Measurements from ENCODE around the gene LMBR1.
A peak's percentile ranks its signal among the peaks of the same experiment; 100 is the strongest.
"Not testable (repeated sequence)": the region's sequence is repeated elsewhere in the genome, so short reads cannot be mapped to it uniquely, and the experiment has no call there.

The LMBR1 gene

GRCh38 chr7:156845379-156846101, 47.4 kb downstream of the LMBR1 start:
- DNase-seq = no peak

- DNase-seq = not testable (repeated sequence)
Observed at GRCh38 chr7:156843582-156843981, 49.4 kb downstream of the LMBR1 start.

- DNase-seq = no peak
Observed at GRCh38 chr7:156843157-156843556, 49.8 kb downstream of the LMBR1 start.

- no peak for DNase-seq
Observed at GRCh38 chr7:156842740-156843140, 50.2 kb downstream of the LMBR1 start.

GRCh38 chr7:156842317-156842716, 50.7 kb downstream of the LMBR1 start:
- DNase-seq = no peak

GRCh38 chr7:156841497-156841896, 51.5 kb downstream of the LMBR1 start:
- no peak for DNase-seq

DNA sequence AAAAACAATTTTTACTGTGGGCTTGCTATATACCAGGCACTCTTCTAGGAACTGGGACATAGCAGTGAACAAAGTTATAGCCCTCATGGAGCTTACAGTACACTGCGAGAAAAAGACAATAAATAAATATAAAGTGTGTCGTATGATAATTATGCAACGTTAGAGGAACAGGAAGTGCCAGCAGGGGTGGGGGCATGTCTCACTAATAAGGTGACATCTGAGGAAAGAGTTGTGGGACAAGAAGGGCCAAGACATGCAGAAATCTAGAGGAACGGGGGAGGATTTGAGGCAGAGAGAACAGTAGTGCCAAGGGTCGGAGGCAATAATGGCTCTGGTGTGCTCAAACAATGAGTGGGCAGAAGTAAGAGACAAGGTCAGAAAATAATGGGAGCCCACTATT, 52.8 kb downstream of the LMBR1 start:
- no peak for DNase-seq

DNA sequence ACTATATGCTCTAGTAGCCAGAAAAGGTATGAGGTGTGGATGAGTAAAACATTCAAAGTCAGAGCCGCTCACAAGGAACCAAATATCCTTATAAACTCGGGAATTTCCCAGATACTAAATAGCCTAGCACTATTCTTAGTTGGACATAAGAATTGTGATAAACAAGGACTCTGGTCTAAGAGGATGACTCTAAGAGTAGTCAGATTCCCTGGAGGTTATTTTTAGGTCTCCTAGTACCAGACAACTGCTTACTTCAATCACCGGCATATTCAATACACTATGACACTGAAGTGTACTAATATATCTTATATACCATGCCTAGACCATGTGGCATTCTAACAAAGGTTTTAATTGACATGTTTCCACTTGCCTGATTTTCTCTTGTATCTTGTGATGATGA, 56.5 kb downstream of the LMBR1 start:
- no peak for DNase-seq

DNA sequence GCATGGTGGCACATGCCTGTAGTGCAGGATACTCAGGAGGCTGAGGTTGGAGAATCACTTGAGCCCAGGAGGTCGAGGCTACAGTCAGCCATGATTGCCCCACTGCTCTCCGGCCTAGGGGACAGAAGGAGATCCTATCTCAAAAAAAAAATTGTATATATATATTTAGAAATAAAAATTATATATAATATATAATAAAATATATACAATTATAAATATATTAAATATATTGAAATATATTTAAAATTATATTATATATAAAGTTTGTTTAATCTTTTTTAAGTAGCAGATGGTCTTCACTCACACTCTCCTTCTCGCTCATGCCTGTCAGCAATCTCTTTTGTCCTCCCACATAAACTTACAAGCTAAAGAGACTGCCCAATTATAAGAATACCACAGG, 58.5 kb downstream of the LMBR1 start:
- DNase-seq = no peak

GRCh38 chr7:156833312-156833711, 59.7 kb downstream of the LMBR1 start:
- no peak for DNase-seq

- DNase-seq = no peak
Observed at GRCh38 chr7:156832195-156832877, 60.6 kb downstream of the LMBR1 start.

DNA sequence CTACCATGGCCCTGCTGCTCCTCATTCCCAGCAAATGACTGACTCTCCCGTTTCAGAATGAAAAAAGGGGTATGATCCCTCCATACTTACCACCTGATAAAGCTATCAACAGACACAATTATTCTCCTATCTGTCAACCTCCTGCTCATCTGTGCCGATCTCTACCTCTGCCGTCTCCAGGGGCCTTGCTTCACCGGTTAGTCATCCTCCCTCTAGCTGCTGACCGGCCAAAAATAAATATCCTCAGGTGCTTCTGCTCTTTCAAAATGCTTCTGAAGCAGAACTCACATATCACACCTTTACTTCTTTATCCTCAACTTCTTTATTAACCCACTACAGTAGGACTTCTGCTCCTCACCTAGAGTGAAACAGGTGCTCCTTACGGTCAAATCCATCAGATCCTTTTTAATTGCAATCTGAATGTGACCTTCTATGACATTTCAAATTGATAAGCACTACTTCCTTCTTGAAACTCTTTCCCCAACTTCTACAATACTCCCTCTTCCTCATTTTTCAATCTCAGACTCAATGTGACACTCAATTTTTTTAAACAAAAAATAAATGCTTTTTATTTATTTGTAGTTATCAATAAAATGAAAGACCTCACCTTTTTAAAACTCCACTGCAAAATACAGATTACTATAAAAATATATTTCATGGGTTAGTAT, 63.2 kb downstream of the LMBR1 start:
- no peak for DNase-seq

DNA sequence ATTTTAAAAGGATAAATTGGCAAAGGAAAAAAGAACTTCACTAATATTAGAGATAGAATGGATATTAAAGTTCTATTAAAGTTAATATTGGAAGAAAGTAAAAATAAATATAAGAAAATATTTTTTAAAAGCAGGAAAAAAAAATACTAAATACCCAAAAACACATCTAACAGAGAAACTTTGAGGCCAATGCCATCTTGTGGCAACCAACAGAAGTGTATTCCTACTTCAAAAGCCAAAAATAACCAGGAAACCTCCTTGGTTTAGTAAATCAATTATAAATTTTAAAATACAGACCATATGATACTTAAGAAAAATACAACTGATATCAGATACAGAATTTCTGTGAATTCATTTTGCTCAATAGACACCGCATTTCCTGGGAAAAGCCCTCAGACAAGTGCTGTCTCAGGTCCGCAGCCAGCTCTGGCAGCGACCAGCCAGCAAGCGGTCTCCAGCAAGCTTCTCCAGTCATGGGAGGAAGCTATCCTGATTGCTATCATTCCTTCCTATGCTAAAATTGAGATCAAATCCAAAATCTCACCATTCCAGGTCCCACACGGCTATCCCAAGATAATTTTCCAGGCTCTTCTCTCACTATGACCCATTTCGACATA, 65.3 kb downstream of the LMBR1 start:
- no peak for DNase-seq

DNA sequence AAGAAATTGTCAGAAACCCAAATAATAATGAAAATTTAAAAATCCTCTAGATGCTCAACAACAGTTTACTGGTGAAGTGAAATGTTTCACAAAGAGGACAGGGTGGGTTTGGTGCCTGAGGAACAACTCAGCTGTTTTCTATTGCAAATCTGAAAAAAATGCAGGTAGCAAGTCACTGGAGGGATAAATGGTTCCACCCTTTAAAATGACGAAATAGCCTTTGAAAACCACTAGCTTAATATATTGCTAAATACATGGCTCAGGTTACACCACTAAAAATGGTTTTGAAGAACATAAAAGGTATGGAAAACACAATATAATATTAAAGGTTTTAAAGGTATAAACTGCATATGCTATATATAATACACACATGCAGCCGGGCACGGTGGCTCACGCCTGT, 69.5 kb downstream of the LMBR1 start:
- DNase-seq = no peak

GRCh38 chr7:156820445-156821063, 72.4 kb downstream of the LMBR1 start:
- DNase-seq = no peak

GRCh38 chr7:156819733-156820295, 73.2 kb downstream of the LMBR1 start:
- no peak for DNase-seq

DNA sequence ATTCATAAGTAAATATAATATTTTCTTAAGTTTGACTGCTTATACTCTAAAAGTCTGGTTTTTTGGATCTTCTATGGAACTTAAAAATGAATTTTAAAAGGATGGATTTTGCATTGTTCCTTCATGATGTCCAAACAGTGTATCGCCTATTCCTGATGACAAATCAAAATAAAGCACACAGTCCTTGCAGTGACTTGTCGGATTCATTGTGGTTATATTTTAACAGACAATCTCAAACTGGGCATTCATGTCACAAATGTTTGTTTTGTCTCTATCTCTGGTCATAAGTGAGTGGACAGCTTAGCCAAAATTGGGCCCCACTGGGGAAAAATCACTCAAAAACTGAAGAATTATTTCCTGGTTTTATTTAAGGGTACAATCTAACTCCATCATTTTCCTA, 74.8 kb downstream of the LMBR1 start:
- DNase-seq = no peak

DNA sequence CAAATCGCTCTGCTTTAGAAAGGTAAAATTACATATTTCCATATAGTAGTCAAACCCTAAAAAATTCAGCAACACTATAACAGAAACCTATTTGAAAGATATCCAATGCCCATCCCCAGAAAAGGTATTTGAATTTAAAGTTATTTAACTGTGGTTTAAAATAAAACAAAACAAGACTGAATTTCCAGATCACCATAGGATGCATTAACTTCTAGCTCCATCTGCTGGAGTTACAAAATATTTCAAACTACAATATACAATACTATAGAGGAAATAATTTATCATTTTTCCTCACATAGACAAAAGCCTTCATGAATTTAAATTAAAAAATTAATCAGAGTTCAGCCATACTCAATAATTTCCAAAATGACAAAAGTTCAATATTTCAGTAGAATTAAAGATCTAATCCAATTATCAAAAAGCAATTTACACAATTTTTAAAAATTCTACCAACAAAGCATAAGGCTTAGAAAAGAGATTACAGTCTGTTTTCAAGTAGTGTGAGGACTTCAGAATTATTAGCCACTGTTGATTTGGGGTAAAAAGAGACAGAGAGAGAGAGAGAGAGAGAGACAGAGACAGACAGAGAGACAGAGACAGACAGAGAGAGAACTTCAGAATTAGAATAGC, 75.9 kb downstream of the LMBR1 start:
- DNase-seq = peak; percentile 2

DNA sequence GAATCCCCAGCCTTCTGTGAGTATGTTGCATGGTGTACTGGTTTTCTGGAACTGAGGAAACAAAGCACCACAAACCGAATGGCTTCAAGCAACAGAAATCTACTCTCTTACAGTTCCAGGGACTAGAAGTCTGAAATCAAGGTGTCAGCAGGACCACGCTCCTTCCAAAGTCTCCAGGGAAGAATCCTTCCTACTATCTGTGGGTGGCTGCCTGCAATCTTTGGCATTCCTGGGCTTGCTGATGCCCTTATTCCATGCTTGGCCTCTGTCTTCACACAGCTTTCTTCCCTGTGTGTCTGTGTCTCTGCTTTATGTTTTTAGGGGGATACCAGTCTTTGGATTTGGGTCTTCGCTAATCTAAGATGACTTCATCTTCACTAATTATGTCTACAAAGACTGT, 81.3 kb downstream of the LMBR1 start:
- no peak for DNase-seq

GRCh38 chr7:156803656-156804055, 89.3 kb downstream of the LMBR1 start:
- not testable (repeated sequence) for DNase-seq

DNA sequence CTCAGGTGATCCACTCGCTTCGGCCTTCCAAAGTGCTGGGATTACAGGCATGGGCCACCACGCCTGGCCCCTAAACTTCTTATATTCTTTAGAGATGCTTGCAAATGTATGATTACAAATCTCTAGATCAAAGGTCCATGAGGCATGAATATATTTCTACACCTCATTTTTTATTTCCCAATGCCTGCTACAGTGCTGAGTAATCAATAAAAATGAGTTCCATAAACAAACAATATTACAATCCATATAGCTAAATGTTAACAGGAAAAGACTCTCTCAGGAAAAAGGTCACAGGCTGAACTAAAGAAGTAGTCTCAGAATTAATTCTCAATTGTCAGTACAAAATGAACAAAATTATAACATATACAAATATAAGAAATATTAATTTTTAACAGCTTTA, 90.8 kb downstream of the LMBR1 start:
- no peak for DNase-seq

DNA sequence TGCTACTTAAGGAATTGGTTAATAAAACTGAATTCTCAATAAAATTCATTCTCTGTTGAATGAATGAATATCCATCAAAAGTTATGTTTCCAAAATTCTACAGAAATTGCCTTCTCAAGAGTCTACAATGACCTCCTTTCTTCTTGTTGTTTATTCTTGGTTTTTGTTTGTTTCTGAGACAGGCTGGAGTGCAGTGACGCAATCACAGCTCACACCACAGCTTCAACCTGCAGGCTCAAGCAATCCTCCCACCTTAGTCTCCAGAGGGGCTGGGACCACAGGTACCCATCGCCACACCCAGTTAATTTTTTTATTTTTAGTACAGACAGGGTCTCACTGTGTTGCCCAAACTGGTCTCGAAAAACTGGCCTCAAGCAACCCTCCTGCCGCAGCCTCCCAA, 97.6 kb downstream of the LMBR1 start:
- no peak for DNase-seq
